Neural cell (in vitro differentiated cells): ENCODE measurements around the gene NISCH. TPM values are rescaled to one million over a fixed set of nuclear protein-coding genes. Genes with fewer than 3 reads are reported as not detected.

Source experiments
- H2AFZ ChIP-seq: fragments of 200-600, 300-800 bp; sonication (generic), shearing (Covaris generic); 2 replicates; pipeline ENCODE4 v1.6.0; 2014; ENCODE audit warnings: low read depth, mild to moderate bottlenecking, antibody characterized with exemption, low read length, moderate library complexity
- H3F3A ChIP-seq: fragments of 200-600 bp; shearing (Covaris generic); 2 replicates; pipeline ENCODE4 v1.6.1; 2016; ENCODE audit warnings: mild to moderate bottlenecking, moderate library complexity, mixed read lengths, antibody characterized with exemption, low read length; ENCODE audit not compliant: insufficient read depth, poor library complexity, severe bottlenecking
- H3K27ac ChIP-seq: fragments of 200-600, 300-800 bp; sonication (generic), shearing (Covaris generic); 2 replicates; pipeline ENCODE4 v1.5.1; 2014; ENCODE audit warnings: mild to moderate bottlenecking, low read length, moderate library complexity
- H3K27me3 ChIP-seq: fragments of 300-800, 200-600 bp; sonication (generic), shearing (Covaris generic); 2 replicates; pipeline ENCODE4 v1.6.0; 2014; ENCODE audit warnings: mild to moderate bottlenecking, low read depth, low read length, moderate library complexity; ENCODE audit not compliant: insufficient read depth
- H3K36me3 ChIP-seq: fragments of 300-800, 200-600 bp; sonication (generic), shearing (Covaris generic); 2 replicates; pipeline ENCODE4 v1.5.1; 2014; ENCODE audit warnings: mild to moderate bottlenecking, antibody characterized with exemption, low read length, moderate library complexity; ENCODE audit not compliant: insufficient read depth
- H3K4me2 ChIP-seq: fragments of 300-800, 200-600 bp; sonication (generic), shearing (Covaris generic); 2 replicates; pipeline ENCODE4 v1.6.0; 2014; ENCODE audit warnings: mild to moderate bottlenecking, low read length
- H3K4me3 ChIP-seq: fragments of 300-800, 200-600 bp; sonication (generic), shearing (Covaris generic); 2 replicates; pipeline ENCODE4 v1.5.1; 2014; ENCODE audit warnings: mild to moderate bottlenecking, low read length, moderate library complexity
- H3K79me2 ChIP-seq: fragments of 200-600 bp; shearing (Covaris generic); replicated peaks from 2 replicates; pipeline ENCODE4 v1.6.0; 2014; ENCODE audit warnings: mild to moderate bottlenecking, low read length, moderate library complexity; ENCODE audit not compliant: insufficient read depth
- H3K9ac ChIP-seq: fragments of 300-800, 200-600 bp; sonication (generic), shearing (Covaris generic); 2 replicates; pipeline ENCODE4 v1.6.1; 2016; ENCODE audit warnings: mild to moderate bottlenecking, low read length, mixed read lengths
- H3K9me2 ChIP-seq: fragments of 200-600 bp; shearing (Covaris generic); 2 replicates; pipeline ENCODE4 v1.6.1; 2016; ENCODE audit warnings: mild to moderate bottlenecking, low read length, mixed read lengths; ENCODE audit not compliant: insufficient read depth
- H3K9me3 ChIP-seq: fragments of 200-600, 300-800 bp; sonication (generic), shearing (Covaris generic); 2 replicates; pipeline ENCODE4 v1.6.1; 2016; ENCODE audit warnings: mild to moderate bottlenecking, mixed run types, low read length, moderate library complexity, mixed read lengths
- H4K20me1 ChIP-seq: fragments of 200-600 bp; shearing (Covaris generic); 2 replicates; pipeline ENCODE4 v1.6.1; 2016; ENCODE audit warnings: mild to moderate bottlenecking, mixed run types; ENCODE audit not compliant: insufficient read depth
- CTCF ChIP-seq: fragments of 450-650 bp; IDR thresholded peaks from 2 replicates; pipeline ENCODE4 v1.5.1; 2014; ENCODE audit warnings: antibody characterized with exemption, mild to moderate bottlenecking, moderate library complexity; ENCODE audit not compliant: poor library complexity, severe bottlenecking
- EP300 ChIP-seq: fragments of 450-650 bp; conservative IDR thresholded peaks from 2 replicates; pipeline ENCODE4 v1.6.1; 2014; ENCODE audit warnings: antibody characterized with exemption, mild to moderate bottlenecking, moderate library complexity; ENCODE audit not compliant: poor library complexity, severe bottlenecking
- EZH2 ChIP-seq: fragments of 200-600, 300-800 bp; shearing (Covaris generic), sonication (generic); IDR thresholded peaks from 2 replicates; pipeline ENCODE4 v1.6.1; 2014; ENCODE audit warnings: antibody characterized with exemption, low read length, borderline replicate concordance, mild to moderate bottlenecking; ENCODE audit not compliant: insufficient read depth, poor library complexity, severe bottlenecking
- MXI1 ChIP-seq: fragments of 450-650 bp; conservative IDR thresholded peaks from 2 replicates; pipeline ENCODE4 v1.6.1; 2014; ENCODE audit warnings: antibody characterized with exemption, mild to moderate bottlenecking; ENCODE audit not compliant: poor library complexity, severe bottlenecking
- POLR2AphosphoS5 ChIP-seq: IDR thresholded peaks from 2 replicates; pipeline ENCODE4 v1.6.1; 2012
- RAD21 ChIP-seq: fragments of 450-650 bp; conservative IDR thresholded peaks from 2 replicates; pipeline ENCODE4 v1.6.1; 2014; ENCODE audit warnings: antibody characterized with exemption, mild to moderate bottlenecking, moderate library complexity
- REST ChIP-seq: IDR thresholded peaks from 2 replicates; pipeline ENCODE4 v1.6.1; 2012; ENCODE audit warnings: borderline replicate concordance
- SMC3 ChIP-seq: fragments of 450-650 bp; conservative IDR thresholded peaks from 2 replicates; pipeline ENCODE4 v1.6.1; 2014; ENCODE audit warnings: antibody characterized with exemption, mild to moderate bottlenecking, moderate library complexity; ENCODE audit not compliant: poor library complexity
- TAF1 ChIP-seq: IDR thresholded peaks from 2 replicates; pipeline ENCODE4 v1.6.1; 2012; ENCODE audit warnings: low read depth
- polyA plus RNA-seq: library from polyadenylated mRNA; depleted of rRNA; stranded (reverse); fragments of >200 nt; gene quantifications from 2 replicates; pipeline ENCODE4 v1.2.3, GENCODE V29; 2014

NISCH gene
- polyA plus RNA-seq, 1 donor from 2014 or later: 88.9 TPM

- no peak overlapping the region for H3K9ac ChIP-seq
- H3F3A ChIP-seq: no peaks in the 10 kb centered on the region
- no peaks in the 10 kb centered on the region for H3K79me2 ChIP-seq
- no peak overlapping the region for H2AFZ ChIP-seq
- H3K4me3 ChIP-seq: no peak overlapping the region
- H3K4me2 ChIP-seq: no peak overlapping the region
- H3K27ac ChIP-seq: no peak overlapping the region
- peaks cover 7% of the 10 kb centered on the region for H3K36me3 ChIP-seq
- TF ChIP-seq TAF1 (no peak), EZH2 (no peak), RAD21 (no peak), MXI1 (no peak), EP300 (no peak)
- no peaks in the 10 kb centered on the region for H4K20me1 ChIP-seq
- no peaks in the 10 kb centered on the region for H3K27me3 ChIP-seq
- H3K9me2 ChIP-seq: no peaks in the 10 kb centered on the region
- no peaks in the 10 kb centered on the region for H3K9me3 ChIP-seq
Measured at GRCh38 chr3:52484680-52485461, 29.5 kb downstream of the NISCH start.

GRCh38 chr3:52487050-52487787, 31.8 kb downstream of the NISCH start:
- Histone ChIP-seq H3K4me3 (no peak overlapping the region), H3K9ac (no peak overlapping the region), H3K27ac (no peak overlapping the region), H3K4me2 (no peak overlapping the region), H3F3A (no peaks in the 10 kb centered on the region), H4K20me1 (no peaks in the 10 kb centered on the region), H3K27me3 (no peaks in the 10 kb centered on the region), H3K9me2 (no peaks in the 10 kb centered on the region), H3K9me3 (no peaks in the 10 kb centered on the region), H2AFZ (no peak overlapping the region), H3K36me3 (peaks cover 7% of the 10 kb centered on the region), H3K79me2 (no peaks in the 10 kb centered on the region)
- TF ChIP-seq EZH2: no peak
- TF ChIP-seq MXI1: no peak
- no peak for TF ChIP-seq POLR2AphosphoS5
- no peak for TF ChIP-seq EP300
- TF ChIP-seq REST: no peak
- no peak for TF ChIP-seq SMC3
- no peak for TF ChIP-seq CTCF
- no peak for TF ChIP-seq TAF1
